Bronchial epithelial cell (primary cell): ENCODE measurements around the gene CCSER1. TPM values are rescaled to one million over a fixed set of nuclear protein-coding genes. Genes with fewer than 3 reads are reported as not detected.
A peak's percentile ranks its signal among the peaks of the same experiment; 100 is the strongest.

Experiments
- DNase-seq: peaks from one replicate; pipeline ENCODE4 v3.0.0-alpha.2; 2010; ENCODE audit warnings: low read depth
- FAIRE-seq: peaks from 2 replicates; lab custom pipeline; 2011; peaks lifted over from hg19 to GRCh38; lab: Jason Lieb, UNC
- H3K27me3 ChIP-seq: 2 replicates; pipeline ENCODE4 v1.5.1; 2011; ENCODE audit warnings: low read length; ENCODE audit not compliant: control insufficient read depth, insufficient read depth
- H3K36me3 ChIP-seq: 2 replicates; pipeline ENCODE4 v1.5.1; 2011; ENCODE audit warnings: low read length; ENCODE audit not compliant: control insufficient read depth, insufficient read depth
- H3K4me3 ChIP-seq: 2 replicates; pipeline ENCODE4 v1.5.1; 2011; ENCODE audit warnings: mild to moderate bottlenecking, low read depth, low read length, control low read depth
- CTCF ChIP-seq: IDR thresholded peaks from 2 replicates; pipeline ENCODE4 v1.5.1; 2011; ENCODE audit warnings: mild to moderate bottlenecking, moderate library complexity, low read length, control low read depth, inconsistent platforms; ENCODE audit not compliant: insufficient read depth, severe bottlenecking
- total RNA-seq: library from RNA; depleted of rRNA; stranded (reverse); fragments of >200 nt; gene quantifications from 2 replicates; pipeline ENCODE4 v1.2.1, GENCODE V29; 2014

Gene CCSER1
- total RNA-seq, 1 donor from 2014 or later: 6.6 TPM

GRCh38 chr4:90445380-90445779 is 318.2 kb downstream of the CCSER1 start:
- H3K4me3 ChIP-seq: no peak overlapping the region
- no peak for TF ChIP-seq CTCF
- no peaks in the 10 kb centered on the region for H3K36me3 ChIP-seq
- FAIRE-seq (no peak), DNase-seq (peak; percentile 57)
- no peaks in the 10 kb centered on the region for H3K27me3 ChIP-seq

GRCh38 chr4:90449626-90450025 is 322.4 kb downstream of the CCSER1 start:
- FAIRE-seq: peak; percentile 40
- no peak overlapping the region for H3K4me3 ChIP-seq

GRCh38 chr4:90456891-90457290 is 329.7 kb downstream of the CCSER1 start:
- no peaks in the 10 kb centered on the region for H3K36me3 ChIP-seq
- TF ChIP-seq CTCF: no peak
- H3K27me3 ChIP-seq: no peaks in the 10 kb centered on the region
- FAIRE-seq: no peak
- H3K4me3 ChIP-seq: no peak overlapping the region
- no peak for DNase-seq

More at GRCh38 chr4:90449626-90450025, 322.4 kb downstream of the CCSER1 start:
- no peak for TF ChIP-seq CTCF
- Histone ChIP-seq H3K27me3 (no peaks in the 10 kb centered on the region), H3K36me3 (no peaks in the 10 kb centered on the region)
- DNase-seq: no peak

GRCh38 chr4:90457817-90458216 is 330.6 kb downstream of the CCSER1 start:
- Histone ChIP-seq H3K4me3 (no peak overlapping the region), H3K36me3 (no peaks in the 10 kb centered on the region), H3K27me3 (no peaks in the 10 kb centered on the region)
- FAIRE-seq (no peak), DNase-seq (no peak)
- no peak for TF ChIP-seq CTCF

GRCh38 chr4:90458576-90458975 is 331.4 kb downstream of the CCSER1 start:
- H3K36me3 ChIP-seq: no peaks in the 10 kb centered on the region
- no peak overlapping the region for H3K4me3 ChIP-seq
- no peak for TF ChIP-seq CTCF
- no peak for FAIRE-seq
- no peak for DNase-seq
- no peaks in the 10 kb centered on the region for H3K27me3 ChIP-seq

- TF ChIP-seq CTCF: no peak
- no peaks in the 10 kb centered on the region for H3K27me3 ChIP-seq
- FAIRE-seq (no peak), DNase-seq (no peak)
- H3K36me3 ChIP-seq: no peaks in the 10 kb centered on the region
- no peak overlapping the region for H3K4me3 ChIP-seq
Observed at GRCh38 chr4:90474484-90474883, 347.3 kb downstream of the CCSER1 start.
